GM12864 (cell line): ENCODE results near the gene ATG5.

ENCODE experiments used
- DNase-seq: peaks from one replicate; pipeline ENCODE4 v3.0.0-alpha.2; 2011; ENCODE audit warnings: low read depth
- H3K4me3 ChIP-seq: 2 replicates; pipeline ENCODE4 v1.5.1; 2011; ENCODE audit warnings: mild to moderate bottlenecking, low read depth, low read length, control low read depth
- CTCF ChIP-seq: IDR thresholded peaks from 2 replicates; pipeline ENCODE4 v1.5.1; 2011; ENCODE audit warnings: low read depth, mild to moderate bottlenecking, moderate library complexity, low read length, control low read depth, inconsistent platforms; ENCODE audit errors: missing control alignments

ATG5 gene

GRCh38 chr6:106220485-106220884 is 105.1 kb downstream of the ATG5 start:
- TF ChIP-seq CTCF: no peak
- no peak overlapping the region for H3K4me3 ChIP-seq
- DNase-seq: peak; percentile 34

- DNase-seq: no peak
- no peak overlapping the region for H3K4me3 ChIP-seq
- TF ChIP-seq CTCF: no peak
Observed at GRCh38 chr6:106216527-106216926, 109.0 kb downstream of the ATG5 start.

- TF ChIP-seq CTCF: no peak
- no peak overlapping the region for H3K4me3 ChIP-seq
- DNase-seq: no peak
Observed at GRCh38 chr6:106215608-106216007, 110.0 kb downstream of the ATG5 start.

GRCh38 chr6:106214531-106214930 is 111.0 kb downstream of the ATG5 start:
- TF ChIP-seq CTCF: no peak
- no peak overlapping the region for H3K4me3 ChIP-seq
- DNase-seq: no peak

- no peak for TF ChIP-seq CTCF
- no peak overlapping the region for H3K4me3 ChIP-seq
- no peak for DNase-seq
Observed at GRCh38 chr6:106213660-106214289, 111.8 kb downstream of the ATG5 start.

GRCh38 chr6:106212576-106212975 is 113.0 kb downstream of the ATG5 start:
- no peak for DNase-seq
- no peak for TF ChIP-seq CTCF
- no peak overlapping the region for H3K4me3 ChIP-seq

GRCh38 chr6:106206905-106207304 is 118.7 kb downstream of the ATG5 start:
- no peak for TF ChIP-seq CTCF
- no peak overlapping the region for H3K4me3 ChIP-seq
- DNase-seq: no peak
